Prostate gland (tissue), 2 donors: ENCODE measurements around the gene ZNF385B. TPM values are rescaled to one million over a fixed set of nuclear protein-coding genes. Genes with fewer than 3 reads are reported as not detected.

ENCODE experiments used
- DNase-seq: peaks from one replicate; pipeline ENCODE4 v3.0.0-alpha.2; 2019; ENCODE audit warnings: low spot score
- H3K27ac ChIP-seq, 2 donors: fragments of 200-600 bp; sonication (generic); 2 replicates each; pipeline ENCODE4 v1.5.1; 2017 to 2019
- H3K27me3 ChIP-seq: fragments of 200-600 bp; sonication (generic); replicated peaks from 2 replicates; pipeline ENCODE4 v1.5.1; 2019; ENCODE audit not compliant: insufficient read depth
- H3K36me3 ChIP-seq, 2 donors: fragments of 200-600 bp; sonication (generic); 1 replicate in 1 of 2; 2 replicates in 1 of 2; pipeline versions ENCODE4 v1.5.1 to v1.8.1; 2017 to 2019
- H3K4me1 ChIP-seq: fragments of 200-600 bp; sonication (generic); replicated peaks from 2 replicates; pipeline ENCODE4 v1.5.1; 2019
- H3K4me3 ChIP-seq, 2 donors: fragments of 200-600 bp; sonication (generic); 2 replicates each; pipeline ENCODE4 v1.5.1; 2017 to 2019
- H3K9me3 ChIP-seq: fragments of 200-600 bp; sonication (generic); 2 replicates; pipeline ENCODE4 v1.5.1; 2017
- CTCF ChIP-seq, 4 experiments: fragments of 200-600 bp in 2 of 4; fragments of 450-650 bp in 2 of 4; sonication (generic) in 2 of 4; IDR thresholded peaks; 1 replicate in 3 of 4; 2 replicates in 1 of 4; pipeline ENCODE4 v1.5.1; 2016 to 2019; ENCODE audit warnings: antibody characterized with exemption in 4 of 4, mild to moderate bottlenecking in 2 of 4, moderate library complexity in 2 of 4
- POLR2A ChIP-seq: fragments of 450-650 bp; IDR thresholded peaks from one replicate; pipeline ENCODE4 v1.6.1; 2016; ENCODE audit warnings: antibody characterized with exemption, mild to moderate bottlenecking
- POLR2AphosphoS5 ChIP-seq: sonication (generic); formaldehyde crosslinking; IDR thresholded peaks from one replicate; pipeline ENCODE4 v1.6.1; 2017; ENCODE audit warnings: antibody characterized with exemption
- WGBS: methylation state at CpG from one replicate; pipeline ENCODE4 v1.1.5; 2018; 5-methylcytosine and 5-hydroxymethylcytosine counted together
- intact Hi-C: fragments of 100-400 bp; cut with DNase I; formaldehyde crosslinking; loops from one replicate; pipeline ENCODE4 v1.14.2; 2022
- total RNA-seq, 2 donors: library from RNA; depleted of rRNA; stranded (reverse); fragments of >200 nt; gene quantifications; one replicate each; pipeline ENCODE4 v1.1.0, GENCODE V29; 2016

The ZNF385B gene
- total RNA-seq, 2 donors from 2014 or later: 4.9 to 35.7 TPM

GRCh38 chr2:179424571-179424970, 436.8 kb downstream of the ZNF385B start:
- DNase-seq: no peak
- Histone ChIP-seq H3K27me3 (no peaks in the 10 kb centered on the region), H3K36me3 (no peaks in the 10 kb centered on the region), H3K4me1 (no peaks in the 10 kb centered on the region), H3K9me3 (no peaks in the 10 kb centered on the region), H3K27ac (no peak overlapping the region), H3K4me3 (no peak overlapping the region)
- WGBS: 96% methylated on average over 3 of the region's 3 CpGs
- intact Hi-C loops: no loop called here
- TF ChIP-seq POLR2AphosphoS5 (no peak), CTCF (IDR thresholded peaks at IDR 0.05) (no peak), POLR2A (no peak)

GRCh38 chr2:179422037-179422643, 439.3 kb downstream of the ZNF385B start:
- Histone ChIP-seq H3K4me1 (no peaks in the 10 kb centered on the region), H3K36me3 (no peaks in the 10 kb centered on the region), H3K4me3 (no peak overlapping the region), H3K27ac (no peak overlapping the region), H3K27me3 (no peaks in the 10 kb centered on the region), H3K9me3 (no peaks in the 10 kb centered on the region)
- TF ChIP-seq POLR2A (no peak), CTCF (IDR thresholded peaks at IDR 0.05) (peak in 3 of 4 experiments; percentile 67 to 82 (median 70))
- intact Hi-C loops: loop anchor here (1.0 kb wide), 1 partner anchor 329 kb away; no protein-coding TSS in a partner anchor
- peak; percentile 76 for DNase-seq
- 7% methylated on average over 5 of the region's 5 CpGs for WGBS

GRCh38 chr2:179417436-179417949, 443.9 kb downstream of the ZNF385B start:
- Histone ChIP-seq H3K27ac (no peak overlapping the region), H3K9me3 (no peaks in the 10 kb centered on the region), H3K36me3 (no peaks in the 10 kb centered on the region), H3K4me3 (no peak overlapping the region), H3K4me1 (no peaks in the 10 kb centered on the region), H3K27me3 (no peaks in the 10 kb centered on the region)
- intact Hi-C loops: no loop called here
- TF ChIP-seq POLR2A (no peak), CTCF (IDR thresholded peaks at IDR 0.05) (no peak), POLR2AphosphoS5 (no peak)
- WGBS: 49% methylated on average over 2 of the region's 2 CpGs
- no peak for DNase-seq

- TF ChIP-seq POLR2A (no peak), CTCF (IDR thresholded peaks at IDR 0.05) (no peak), POLR2AphosphoS5 (no peak)
- DNase-seq: no peak
- WGBS: 69% methylated on average over 3 of the region's 3 CpGs
- Histone ChIP-seq H3K27ac (no peak overlapping the region), H3K4me1 (no peaks in the 10 kb centered on the region), H3K4me3 (no peak overlapping the region), H3K9me3 (no peaks in the 10 kb centered on the region), H3K27me3 (no peaks in the 10 kb centered on the region), H3K36me3 (no peaks in the 10 kb centered on the region)
- intact Hi-C loops: no loop called here
Measured at GRCh38 chr2:179412112-179412511, 449.3 kb downstream of the ZNF385B start.
